GM19043 (cell line): Measurements from ENCODE around the gene PRKCB.

ENCODE experiments used
- ATAC-seq: cut with Tn5 transposase; IDR thresholded peaks from one replicate; pipeline ENCODE4 v1.9.1; 2021; ENCODE audit warnings: low read depth; ENCODE audit not compliant: unreplicated experiment

PRKCB gene

DNA sequence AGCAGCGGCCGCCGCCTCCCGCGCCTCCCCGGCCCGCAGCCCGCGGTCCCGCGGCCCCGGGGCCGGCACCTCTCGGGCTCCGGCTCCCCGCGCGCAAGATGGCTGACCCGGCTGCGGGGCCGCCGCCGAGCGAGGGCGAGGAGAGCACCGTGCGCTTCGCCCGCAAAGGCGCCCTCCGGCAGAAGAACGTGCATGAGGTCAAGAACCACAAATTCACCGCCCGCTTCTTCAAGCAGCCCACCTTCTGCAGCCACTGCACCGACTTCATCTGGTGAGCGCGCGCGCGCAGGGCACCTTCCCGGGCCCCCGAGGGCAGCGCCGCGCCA lies 258 bp downstream of the PRKCB start:
- no peak for ATAC-seq

- ATAC-seq, result no peak
These were observed 875 bp downstream of the PRKCB start for GRCh38 chr16:23836404-23837311.

DNA sequence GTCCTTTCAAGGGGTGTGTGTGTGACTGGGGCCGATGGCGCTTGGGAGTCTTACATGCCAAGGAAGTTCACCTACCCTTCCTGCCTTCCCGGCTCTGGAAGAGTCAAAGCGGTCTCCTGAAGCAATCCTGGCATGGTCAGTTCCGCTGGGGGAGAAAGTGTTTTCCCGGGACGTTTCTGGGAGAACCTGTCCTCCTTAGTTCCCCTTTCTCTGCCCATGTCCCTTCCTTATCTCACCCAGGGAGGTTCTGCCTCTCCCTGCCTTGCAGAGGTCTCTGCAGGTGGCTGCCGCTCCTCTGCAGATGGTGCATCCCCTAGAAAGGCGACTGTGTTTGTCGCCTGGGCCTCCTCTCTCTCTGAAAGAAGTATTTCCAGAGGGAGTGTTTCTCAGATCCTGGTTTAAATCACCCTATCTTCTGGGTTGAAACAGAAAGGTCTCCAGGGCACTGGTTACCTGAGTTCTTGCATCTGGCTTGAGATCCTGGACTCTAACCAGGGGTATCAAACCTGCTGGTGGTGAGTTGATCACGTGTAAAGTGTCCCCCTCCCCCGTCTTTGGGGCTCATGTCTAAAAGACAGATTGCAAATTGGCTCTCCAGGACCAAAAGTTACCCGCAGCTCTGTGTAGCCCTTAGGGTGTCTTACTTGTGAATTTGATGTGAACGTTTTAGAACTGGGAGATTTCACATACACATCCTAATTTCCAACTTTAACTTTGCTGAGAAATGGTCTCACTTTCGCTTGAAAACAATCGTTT lies 1.9 kb downstream of the PRKCB start:
- no peak for ATAC-seq

DNA sequence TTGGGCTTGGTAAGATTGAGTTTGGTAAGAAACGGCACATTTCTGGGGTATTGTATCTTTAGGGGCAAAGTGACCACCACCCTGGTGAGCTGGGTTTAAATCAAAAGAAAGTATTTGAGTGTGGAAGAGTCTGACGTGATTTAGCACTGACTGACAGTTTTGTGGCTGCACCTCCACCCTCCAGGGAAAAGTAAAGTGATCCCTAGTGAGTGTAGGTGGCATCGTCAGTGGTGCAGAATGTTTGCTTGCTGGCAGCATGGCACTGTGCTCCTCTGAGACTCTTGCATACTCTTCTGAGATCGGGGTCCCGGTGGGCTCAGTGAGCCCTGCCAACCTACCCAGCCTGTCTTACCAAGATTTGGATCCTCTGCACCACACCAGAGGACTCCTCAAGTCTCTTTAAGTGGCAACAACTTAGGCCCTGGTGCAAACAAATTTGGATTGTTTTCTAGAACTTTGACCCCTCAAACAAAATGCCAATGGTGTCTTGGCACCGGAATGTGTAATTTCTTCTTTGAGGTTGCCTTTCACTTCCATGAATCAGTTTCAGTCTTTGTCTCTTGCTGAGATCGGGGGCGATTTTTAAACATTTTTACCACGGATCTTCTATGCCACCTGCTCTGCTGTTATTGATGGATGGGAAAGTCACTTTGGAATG lies 2.8 kb downstream of the PRKCB start:
- no peak for ATAC-seq

- ATAC-seq, result no peak
These were observed 4.5 kb downstream of the PRKCB start for GRCh38 chr16:23840310-23840709.

DNA sequence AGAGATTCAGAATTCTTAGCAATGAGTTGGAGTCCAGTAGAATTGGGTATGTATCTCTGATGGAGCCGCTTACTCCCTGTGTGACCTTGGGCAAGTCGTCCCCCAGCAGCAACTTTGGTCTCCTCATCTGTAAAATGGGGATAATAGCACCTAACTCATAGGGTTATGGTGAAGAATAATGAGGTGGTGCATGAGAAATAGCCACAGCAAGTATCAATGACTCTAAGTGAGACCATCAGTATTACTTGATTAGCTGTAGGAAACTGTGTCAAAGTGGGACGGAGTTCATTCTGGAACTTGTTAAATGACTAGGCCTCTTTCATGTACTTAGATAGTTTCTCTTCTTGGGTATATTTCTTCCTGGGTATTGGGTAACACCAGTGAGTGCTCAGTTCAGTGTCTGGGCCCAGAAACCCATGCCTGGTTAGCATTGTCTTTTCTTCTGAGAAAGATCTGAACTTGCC lies 6.4 kb downstream of the PRKCB start:
- peak; percentile 65 for ATAC-seq

DNA sequence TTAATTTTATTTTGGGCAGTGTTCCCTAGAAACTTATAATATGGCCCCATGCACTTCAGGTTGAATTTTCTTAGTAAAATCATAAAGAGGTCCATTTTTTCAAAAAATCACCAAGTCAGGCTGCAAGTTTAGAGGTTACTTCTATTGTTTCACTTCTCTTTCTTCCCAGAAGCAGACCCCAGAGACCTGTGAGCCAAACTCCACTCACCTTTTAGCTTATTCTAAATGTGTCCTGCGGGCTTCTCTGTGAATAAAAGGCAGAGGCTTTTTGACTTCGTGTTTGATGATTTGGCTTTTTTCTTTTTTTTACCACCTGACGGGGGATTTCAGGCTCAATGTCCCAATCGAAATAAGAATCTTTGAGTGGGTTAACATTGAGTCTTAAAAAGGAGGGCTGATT lies 7.4 kb downstream of the PRKCB start:
- no peak for ATAC-seq

DNA sequence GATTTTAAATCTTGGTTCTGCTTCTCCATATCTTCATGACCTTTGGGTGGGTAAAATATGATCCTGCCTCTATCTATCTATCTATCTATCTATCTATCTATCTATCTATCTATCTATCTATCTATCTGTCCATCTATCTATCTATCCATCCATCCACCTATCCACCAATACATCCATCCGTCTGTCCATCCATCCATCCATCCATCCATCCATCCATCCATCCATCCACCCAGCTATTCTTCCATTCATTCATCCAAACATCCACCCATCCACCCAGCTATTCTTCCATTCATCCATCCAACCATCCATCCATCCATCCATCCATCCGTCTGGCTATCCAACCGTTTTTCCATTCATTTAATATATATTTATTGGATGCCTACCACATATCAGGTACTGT lies 11.5 kb downstream of the PRKCB start:
- ATAC-seq, result no peak

DNA sequence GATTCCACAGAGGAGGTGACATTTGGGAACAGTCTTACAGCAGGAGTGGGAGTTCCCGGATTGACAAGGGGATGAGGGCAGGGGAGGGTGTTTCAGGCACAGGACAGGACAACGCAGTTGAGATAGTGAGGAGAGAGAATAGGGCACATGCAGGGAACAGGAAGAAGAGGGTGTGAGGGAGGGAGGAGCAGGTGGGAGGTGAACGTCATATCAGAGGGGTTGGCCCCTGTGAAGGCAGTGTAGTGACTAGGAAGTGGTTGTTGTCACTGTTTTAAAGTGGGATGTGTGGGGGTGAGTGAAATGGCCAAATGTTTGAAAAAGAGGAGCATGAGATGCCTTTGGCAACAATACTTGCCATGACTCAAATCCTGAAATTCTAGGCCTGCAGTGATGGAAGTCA lies 12.2 kb downstream of the PRKCB start:
- ATAC-seq, result no peak

DNA sequence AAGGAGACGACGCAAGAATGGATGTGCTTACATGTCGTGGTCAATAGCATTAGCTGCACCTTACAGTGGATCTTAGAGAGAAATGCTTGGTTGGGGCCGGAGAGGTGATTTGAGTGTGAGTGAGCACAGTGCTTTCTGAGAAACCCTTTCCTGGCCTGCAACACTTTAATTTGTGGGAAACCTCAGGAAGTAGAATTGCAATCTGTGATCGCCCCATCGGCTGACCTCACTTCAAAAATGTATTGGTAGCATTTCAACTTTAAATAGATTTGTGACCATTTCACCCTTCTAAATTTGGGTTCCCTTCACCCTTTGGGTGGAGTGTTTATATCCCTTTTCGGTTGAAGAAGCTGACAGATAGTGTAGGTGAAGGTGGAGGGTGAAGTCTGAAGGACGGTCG lies 13.2 kb downstream of the PRKCB start:
- ATAC-seq, result no peak

GRCh38 chr16:23852794-23853562 lies 17.2 kb downstream of the PRKCB start:
- ATAC-seq, result no peak

DNA sequence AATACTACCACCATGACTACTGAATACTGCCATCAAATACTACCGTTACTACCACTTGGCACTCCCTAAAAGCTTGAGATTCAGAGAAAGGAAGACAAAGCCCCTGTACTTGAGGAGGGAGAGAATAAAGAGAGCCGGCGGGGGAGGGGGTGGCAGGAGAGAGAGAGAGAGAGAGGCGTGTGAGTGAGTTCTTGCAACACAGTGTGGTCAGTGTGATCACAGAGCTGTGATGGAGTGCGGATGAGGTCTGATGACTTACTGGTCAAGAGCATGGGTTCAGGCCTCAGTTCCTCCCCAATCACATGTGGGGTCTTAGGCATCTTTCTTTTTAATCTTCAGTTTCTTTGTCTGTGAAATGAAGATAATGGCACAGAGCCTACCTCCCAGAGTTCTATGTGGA lies 19.2 kb downstream of the PRKCB start:
- ATAC-seq, result no peak

DNA sequence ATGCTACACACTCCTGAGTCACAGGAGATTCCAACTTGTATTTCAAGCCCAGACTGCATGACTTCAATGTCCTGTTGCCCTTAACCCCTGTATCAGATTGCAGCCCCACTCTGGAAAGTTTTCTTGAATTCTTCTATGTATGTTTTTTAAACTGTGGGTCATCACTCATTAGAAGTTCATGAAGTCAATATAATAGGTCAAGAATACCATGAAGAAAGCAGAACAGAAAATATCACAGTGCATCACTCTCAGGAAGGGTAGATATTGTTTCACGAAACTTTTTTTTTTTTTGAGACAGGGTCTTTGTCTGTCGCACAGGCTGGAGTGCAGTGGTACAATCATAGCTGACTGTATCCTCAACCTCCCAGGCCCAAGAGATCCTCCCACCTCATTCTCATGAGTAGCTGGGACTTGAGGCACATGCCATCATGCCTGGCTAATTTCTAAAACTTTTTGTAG lies 20.5 kb downstream of the PRKCB start:
- ATAC-seq, result no peak

DNA sequence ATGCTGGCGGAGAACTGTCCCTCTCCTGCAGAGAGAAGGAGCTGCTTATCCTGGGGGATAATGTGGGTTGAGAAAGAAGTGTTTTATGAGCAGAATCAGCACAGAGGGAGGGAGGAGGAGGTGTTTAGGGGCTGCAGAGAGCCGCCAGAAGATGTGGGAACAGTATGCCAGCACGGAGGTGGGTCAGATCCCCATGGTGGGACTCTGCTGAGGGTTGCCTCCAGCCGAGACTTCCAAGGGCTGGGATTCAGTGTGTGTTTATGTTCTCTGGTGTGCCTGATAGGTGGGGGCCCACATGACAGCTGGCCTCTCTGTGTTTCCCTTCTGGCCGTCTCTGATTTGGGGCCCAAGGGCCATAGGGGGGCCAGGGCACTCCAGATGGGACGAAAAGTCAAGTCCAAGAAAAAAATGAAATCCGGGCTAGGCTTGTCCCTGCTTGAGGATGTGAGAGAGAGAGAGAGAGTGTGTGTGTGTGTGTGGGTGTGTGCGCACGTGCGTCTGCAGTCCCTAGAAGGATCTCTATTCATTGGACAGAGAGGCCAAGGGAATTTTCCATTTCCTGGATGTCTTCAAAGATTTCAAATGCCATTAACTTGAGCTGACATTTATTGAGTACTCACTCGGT lies 21.6 kb downstream of the PRKCB start:
- no peak for ATAC-seq

DNA sequence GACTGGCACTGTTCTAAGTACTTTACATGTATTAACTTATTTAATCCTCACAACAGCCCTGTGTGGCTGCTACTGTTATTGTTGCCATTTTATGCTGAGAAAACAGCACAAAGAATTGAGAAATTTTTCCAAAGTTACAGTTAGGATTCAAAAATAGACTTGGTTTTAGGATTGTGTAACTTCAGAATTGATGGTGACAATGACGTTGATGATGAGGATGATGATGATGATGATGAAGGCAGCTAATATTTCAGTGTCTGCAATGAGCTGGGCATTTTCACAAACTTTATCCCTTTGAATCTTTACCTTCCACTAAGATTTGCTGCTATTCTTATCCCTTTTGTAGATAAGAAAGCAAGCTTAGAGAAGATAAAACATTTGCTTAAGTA lies 22.1 kb downstream of the PRKCB start:
- no peak for ATAC-seq

DNA sequence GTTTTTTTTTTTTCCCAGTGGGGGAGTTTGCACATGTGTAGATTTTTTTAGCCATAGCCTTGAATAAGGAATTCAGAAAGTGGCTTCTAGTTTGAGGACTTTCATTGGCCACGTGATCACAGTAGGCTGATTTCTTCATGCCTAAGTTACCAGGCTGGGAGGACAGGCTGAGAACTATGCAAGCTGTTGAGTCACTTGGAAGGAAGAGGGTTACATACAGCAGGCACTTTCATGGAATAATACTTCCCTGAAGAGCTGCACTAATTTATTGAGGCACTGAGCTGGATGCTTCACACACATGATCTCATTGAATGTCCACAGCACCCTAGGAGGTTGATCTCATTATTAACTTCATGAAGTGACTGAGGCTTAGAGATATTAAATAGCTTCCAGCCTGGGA lies 22.8 kb downstream of the PRKCB start:
- ATAC-seq, result no peak

GRCh38 chr16:23859713-23860269 lies 24.0 kb downstream of the PRKCB start:
- ATAC-seq, result no peak

- ATAC-seq, result no peak
These were observed 26.1 kb downstream of the PRKCB start for GRCh38 chr16:23861874-23862273.

DNA sequence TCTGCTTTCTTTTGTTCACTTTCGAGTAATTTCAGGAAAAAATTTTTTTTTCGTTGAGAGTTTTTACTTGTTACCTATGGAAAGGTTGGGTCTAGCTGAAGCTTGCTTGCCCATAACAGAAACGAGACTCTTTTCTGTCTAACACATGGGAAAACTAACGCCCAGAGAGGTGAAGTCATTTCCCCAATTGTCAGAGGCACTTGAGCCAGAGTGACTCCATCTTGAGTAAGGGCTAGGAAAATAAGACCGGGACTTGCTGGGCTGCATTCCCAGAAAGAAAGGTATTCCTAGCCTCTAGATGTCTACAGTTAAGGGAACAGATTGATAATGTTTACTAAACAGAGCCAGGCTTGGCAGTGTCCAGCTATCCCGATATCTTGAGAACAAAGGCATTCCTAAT lies 26.8 kb downstream of the PRKCB start:
- no peak for ATAC-seq
